ACC112 (cell line): Measurements from ENCODE around the gene CGB8.

Experiments
- H2AFZ ChIP-seq: fragments of 200-600 bp; sonication (generic); one replicate; pipeline ENCODE4 v1.6.0; 2017; ENCODE audit warnings: antibody characterized with exemption, low read length; ENCODE audit not compliant: unreplicated experiment
- H3K27ac ChIP-seq: fragments of 200-600 bp; sonication (generic); 2 replicates; pipeline ENCODE4 v1.5.1; 2014; ENCODE audit warnings: low read depth, mild to moderate bottlenecking, antibody characterized with exemption, low read length, moderate library complexity
- H3K27me3 ChIP-seq: fragments of 200-600 bp; sonication (generic); 2 replicates; pipeline ENCODE4 v1.6.1; 2014; ENCODE audit warnings: mild to moderate bottlenecking, antibody characterized with exemption, low read length, moderate library complexity, mixed read lengths; ENCODE audit not compliant: insufficient read depth
- H3K36me3 ChIP-seq: fragments of 200-600 bp; sonication (generic); 2 replicates; pipeline ENCODE4 v1.6.1; 2016; ENCODE audit warnings: mild to moderate bottlenecking, antibody characterized with exemption, low read length, moderate library complexity, mixed read lengths; ENCODE audit not compliant: insufficient read depth
- H3K4me1 ChIP-seq: fragments of 200-600 bp; sonication (generic); one replicate; pipeline ENCODE4 v1.6.1; 2016; ENCODE audit warnings: low read length, mixed read lengths; ENCODE audit not compliant: insufficient read depth, unreplicated experiment, control insufficient read depth
- H3K4me3 ChIP-seq: fragments of 200-600 bp; sonication (generic); 2 replicates; pipeline ENCODE4 v1.5.1; 2014; ENCODE audit warnings: mild to moderate bottlenecking, low read depth, low read length
- H3K79me2 ChIP-seq: fragments of 200-600 bp; sonication (generic); one replicate; pipeline ENCODE4 v1.6.0; 2016; ENCODE audit warnings: low read length; ENCODE audit not compliant: control insufficient read depth, unreplicated experiment, insufficient read depth

The CGB8 gene

GRCh38 chr19:48997972-48998371, 50.9 kb downstream of the CGB8 start:
- no peak overlapping the region for H3K4me3 ChIP-seq
- no peaks in the 10 kb centered on the region for H3K36me3 ChIP-seq
- peaks cover 4% of the 10 kb centered on the region for H3K4me1 ChIP-seq
- H2AFZ ChIP-seq = no peak overlapping the region
- H3K27ac ChIP-seq = no peak overlapping the region
- H3K27me3 ChIP-seq = no peaks in the 10 kb centered on the region
- peaks cover 36% of the 10 kb centered on the region for H3K79me2 ChIP-seq
